GM18861 (cell line): ENCODE measurements around the gene SUGP1.
"Not testable (repeated sequence)": the region's sequence is repeated elsewhere in the genome, so short reads cannot be mapped to it uniquely, and the experiment has no call there.

Source experiments
- ATAC-seq: cut with Tn5 transposase; IDR thresholded peaks from one replicate; pipeline ENCODE4 v1.9.1; 2021; ENCODE audit not compliant: unreplicated experiment

Gene SUGP1

GRCh38 chr19:19268453-19269385 lies 51.6 kb downstream of the SUGP1 start:
- no peak for ATAC-seq

GRCh38 chr19:19267305-19267704 lies 53.0 kb downstream of the SUGP1 start:
- ATAC-seq, result no peak

- no peak for ATAC-seq
Measured at GRCh38 chr19:19263886-19264487, 56.3 kb downstream of the SUGP1 start.

- ATAC-seq, result no peak
Measured at GRCh38 chr19:19262190-19263057, 57.9 kb downstream of the SUGP1 start.

- ATAC-seq, result no peak
Measured at GRCh38 chr19:19261350-19262189, 58.7 kb downstream of the SUGP1 start.

- ATAC-seq, result no peak
Measured at GRCh38 chr19:19260417-19261214, 59.7 kb downstream of the SUGP1 start.

- no peak for ATAC-seq
Measured at GRCh38 chr19:19259741-19260140, 60.6 kb downstream of the SUGP1 start.

GRCh38 chr19:19258589-19259338 lies 61.5 kb downstream of the SUGP1 start:
- no peak for ATAC-seq

- ATAC-seq, result no peak
Measured at GRCh38 chr19:19257836-19258588, 62.3 kb downstream of the SUGP1 start.

GRCh38 chr19:19257137-19257536 lies 63.2 kb downstream of the SUGP1 start:
- no peak for ATAC-seq

- no peak for ATAC-seq
Measured at GRCh38 chr19:19256072-19256969, 64.0 kb downstream of the SUGP1 start.

GRCh38 chr19:19253409-19253808 lies 66.9 kb downstream of the SUGP1 start:
- not testable (repeated sequence) for ATAC-seq

GRCh38 chr19:19250196-19250801 lies 70.0 kb downstream of the SUGP1 start:
- no peak for ATAC-seq

- no peak for ATAC-seq
Measured at GRCh38 chr19:19240476-19240875, 79.8 kb downstream of the SUGP1 start.

GRCh38 chr19:19239675-19240074 lies 80.6 kb downstream of the SUGP1 start:
- ATAC-seq, result no peak

- no peak for ATAC-seq
Measured at GRCh38 chr19:19238126-19238894, 82.0 kb downstream of the SUGP1 start.
